Neuronal stem cell (in vitro differentiated cells): ENCODE data around the gene GALNS.

Experiments
- DNase-seq: peaks from one replicate; pipeline ENCODE4 v3.0.0-alpha.2; 2013; ENCODE audit warnings: low spot score
- H2AFZ ChIP-seq: one replicate; pipeline ENCODE4 v1.6.1; 2013; ENCODE audit warnings: mild to moderate bottlenecking, low read length, inconsistent platforms
- H2AK5ac ChIP-seq: 2 replicates; pipeline ENCODE4 v1.6.1; 2013; ENCODE audit warnings: low read depth, mild to moderate bottlenecking, inconsistent platforms, low read length, moderate library complexity, mixed read lengths
- H2BK120ac ChIP-seq: 2 replicates; pipeline ENCODE4 v1.6.1; 2013; ENCODE audit warnings: low read depth, mild to moderate bottlenecking, inconsistent platforms, low read length, moderate library complexity, mixed read lengths
- H2BK12ac ChIP-seq: one replicate; pipeline ENCODE4 v1.6.1; 2013; ENCODE audit warnings: low read length, inconsistent platforms
- H2BK15ac ChIP-seq: 2 replicates; pipeline ENCODE4 v1.6.1; 2013; ENCODE audit warnings: mild to moderate bottlenecking, low read length, inconsistent platforms, mixed read lengths
- H2BK5ac ChIP-seq: one replicate; pipeline ENCODE4 v1.6.1; 2013; ENCODE audit warnings: inconsistent platforms, mild to moderate bottlenecking, low read length, moderate library complexity
- H3K14ac ChIP-seq: one replicate; pipeline ENCODE4 v1.6.1; 2013; ENCODE audit warnings: low read length, inconsistent platforms
- H3K18ac ChIP-seq: 2 replicates; pipeline ENCODE4 v1.6.1; 2013; ENCODE audit warnings: low read length, inconsistent platforms
- H3K23ac ChIP-seq: 2 replicates; pipeline ENCODE4 v1.6.1; 2013; ENCODE audit warnings: low read depth, mild to moderate bottlenecking, mixed read lengths, low read length, inconsistent platforms; ENCODE audit not compliant: poor library complexity
- H3K27ac ChIP-seq: replicated peaks from 3 replicates; pipeline ENCODE4 v1.5.1; 2013; ENCODE audit warnings: low read length, inconsistent platforms
- H3K27me3 ChIP-seq, 3 experiments: 2 replicates each; pipeline ENCODE4 v1.6.1; 2013; ENCODE audit warnings: low read length in 3 of 3, mild to moderate bottlenecking in 2 of 3, inconsistent platforms in 1 of 3, low read depth in 1 of 3, mixed read lengths in 1 of 3, moderate library complexity in 1 of 3; ENCODE audit not compliant: control insufficient read depth in 3 of 3, insufficient read depth in 3 of 3
- H3K36me3 ChIP-seq, 2 donors: replicated peaks in 1 of 2; 2 replicates each; pipeline ENCODE4 v1.6.1; 2013; ENCODE audit warnings: low read length in 2 of 2; ENCODE audit not compliant: control insufficient read depth in 2 of 2, insufficient read depth in 2 of 2
- H3K4ac ChIP-seq: 2 replicates; pipeline ENCODE4 v1.6.1; 2013; ENCODE audit warnings: inconsistent platforms, mild to moderate bottlenecking, low read length, moderate library complexity
- H3K4me1 ChIP-seq, 2 donors: 1 replicate in 1 of 2; 2 replicates in 1 of 2; pipeline ENCODE4 v1.6.1; 2013; ENCODE audit warnings: low read length in 2 of 2, low read depth in 1 of 2; ENCODE audit not compliant: control insufficient read depth in 2 of 2, insufficient read depth in 1 of 2
- H3K4me2 ChIP-seq: one replicate; pipeline ENCODE4 v1.6.1; 2013; ENCODE audit warnings: mild to moderate bottlenecking, low read length, inconsistent platforms; ENCODE audit not compliant: insufficient read depth, poor library complexity, severe bottlenecking
- H3K4me3 ChIP-seq, 2 donors: 2 replicates each; pipeline ENCODE4 v1.5.1; 2013; ENCODE audit warnings: low read length in 2 of 2, mild to moderate bottlenecking in 2 of 2, inconsistent platforms in 1 of 2, moderate library complexity in 1 of 2
- H3K79me1 ChIP-seq: one replicate; pipeline ENCODE4 v1.6.1; 2013; ENCODE audit warnings: low read depth, mild to moderate bottlenecking, inconsistent platforms, low read length, moderate library complexity
- H3K9ac ChIP-seq: one replicate; pipeline ENCODE4 v1.6.1; 2013; ENCODE audit warnings: mild to moderate bottlenecking, low read depth, low read length, inconsistent platforms; ENCODE audit not compliant: poor library complexity
- H3K9me3 ChIP-seq, 2 donors: replicated peaks in 1 of 2; 2 replicates each; pipeline versions ENCODE3 to v1.6.1; 2013; ENCODE audit warnings: low read length in 2 of 2, mild to moderate bottlenecking in 2 of 2, inconsistent platforms in 1 of 2, low read depth in 1 of 2, mixed read lengths in 1 of 2, moderate library complexity in 1 of 2; ENCODE audit not compliant: control insufficient read depth in 2 of 2, insufficient read depth in 1 of 2
- H4K8ac ChIP-seq: one replicate; pipeline ENCODE4 v1.6.1; 2013; ENCODE audit warnings: low read depth, mild to moderate bottlenecking, inconsistent platforms, low read length, moderate library complexity
- H4K91ac ChIP-seq: one replicate; pipeline ENCODE4 v1.6.1; 2013; ENCODE audit warnings: low read length, low read depth, mild to moderate bottlenecking, inconsistent platforms; ENCODE audit not compliant: poor library complexity
- WGBS, 2 donors: extraction: QIAGEN DNeasy Blood & Tissue Kit; methylation state at CpG; one replicate each; pipeline ENCODE4 v1.1.7; 2013; ENCODE audit warnings: missing lambda C conversion rate in 2 of 2, mixed read lengths in 1 of 2; ENCODE audit not compliant: insufficient read length in 2 of 2, insufficient replicate concordance in 1 of 2; ENCODE audit errors: extremely low coverage in 2 of 2; 5-methylcytosine and 5-hydroxymethylcytosine counted together

Gene GALNS

DNA sequence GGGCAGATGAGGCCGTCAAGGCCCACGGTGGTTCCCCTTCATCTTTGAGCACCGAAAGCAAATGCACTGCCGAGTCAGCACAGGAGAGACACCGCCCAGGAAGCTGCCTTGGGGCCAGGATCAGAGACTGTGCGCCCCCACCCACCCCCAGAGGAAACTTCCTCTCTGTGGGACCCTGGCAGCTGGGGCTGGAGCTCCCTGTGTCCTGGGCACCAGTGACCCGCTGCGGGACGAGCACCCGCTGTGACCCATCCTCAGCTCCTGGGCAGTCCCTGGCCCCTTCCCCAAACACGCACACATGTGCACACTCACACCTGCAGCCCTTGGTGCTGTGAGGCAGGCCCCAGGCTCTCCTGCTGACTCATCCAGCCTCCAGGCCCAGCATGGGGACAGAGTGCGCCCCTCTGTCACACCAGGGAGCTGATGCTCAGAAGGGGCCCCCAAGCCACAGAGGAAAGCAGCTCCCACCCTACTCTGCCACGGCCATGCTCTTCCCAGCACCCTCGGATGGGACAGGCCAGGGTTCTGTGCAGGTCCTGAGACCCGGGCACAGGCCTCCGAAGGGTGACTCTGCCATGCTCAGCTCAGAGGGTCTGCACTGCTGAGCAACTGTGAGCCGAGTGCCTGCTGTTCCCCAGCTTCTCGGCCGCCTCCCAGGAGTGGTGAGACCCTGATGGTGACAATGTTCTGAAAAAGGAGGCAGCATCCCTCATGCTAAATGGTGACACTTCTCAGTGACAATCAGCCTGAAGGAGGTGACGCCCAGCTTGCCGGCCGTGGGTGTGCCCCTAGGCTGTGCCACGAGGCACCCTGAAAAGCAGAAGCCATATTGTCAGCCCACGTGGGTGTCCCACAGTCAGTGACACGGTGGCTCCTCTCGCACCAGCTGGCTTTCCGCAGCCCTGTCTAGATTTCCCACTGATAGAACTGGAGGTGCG is 75.3 kb downstream of the GALNS start:
- H3K4me3 ChIP-seq, result no peak overlapping the region
- no CpG with 5 or more reads among the region's 28 CpGs for WGBS, 2 donors
- H2BK15ac ChIP-seq, result no peak overlapping the region
- peak overlapping the region; percentile 81 for H2BK12ac ChIP-seq
- peak overlapping the region; percentile 75 for H3K14ac ChIP-seq
- peaks cover 0 to 43% (median 18%) of the 10 kb centered on the region in 3 experiments for H3K27me3 ChIP-seq
- H2BK5ac ChIP-seq, result no peak overlapping the region
- H2AK5ac ChIP-seq, result peak overlapping the region; percentile 97
- no peaks in the 10 kb centered on the region for H3K36me3 ChIP-seq
- no peaks in the 10 kb centered on the region for H3K9me3 ChIP-seq
- H3K4me2 ChIP-seq, result no peak overlapping the region
- H2AFZ ChIP-seq, result no peak overlapping the region
- peaks cover 6% of the 10 kb centered on the region for H3K79me1 ChIP-seq
- H3K23ac ChIP-seq, result peak overlapping the region; percentile 97
- no peak overlapping the region for H3K9ac ChIP-seq
- H4K8ac ChIP-seq, result no peak overlapping the region
- no peak overlapping the region for H3K27ac ChIP-seq
- peak overlapping the region; percentile 89 for H3K18ac ChIP-seq
- peak overlapping the region; percentile 29 for H3K4ac ChIP-seq
- no peak for DNase-seq
- peak overlapping the region; percentile 85 for H4K91ac ChIP-seq
- peaks cover 19 to 22% of the 10 kb centered on the region in 2 donors for H3K4me1 ChIP-seq
- peak overlapping the region; percentile 81 for H2BK120ac ChIP-seq

DNA sequence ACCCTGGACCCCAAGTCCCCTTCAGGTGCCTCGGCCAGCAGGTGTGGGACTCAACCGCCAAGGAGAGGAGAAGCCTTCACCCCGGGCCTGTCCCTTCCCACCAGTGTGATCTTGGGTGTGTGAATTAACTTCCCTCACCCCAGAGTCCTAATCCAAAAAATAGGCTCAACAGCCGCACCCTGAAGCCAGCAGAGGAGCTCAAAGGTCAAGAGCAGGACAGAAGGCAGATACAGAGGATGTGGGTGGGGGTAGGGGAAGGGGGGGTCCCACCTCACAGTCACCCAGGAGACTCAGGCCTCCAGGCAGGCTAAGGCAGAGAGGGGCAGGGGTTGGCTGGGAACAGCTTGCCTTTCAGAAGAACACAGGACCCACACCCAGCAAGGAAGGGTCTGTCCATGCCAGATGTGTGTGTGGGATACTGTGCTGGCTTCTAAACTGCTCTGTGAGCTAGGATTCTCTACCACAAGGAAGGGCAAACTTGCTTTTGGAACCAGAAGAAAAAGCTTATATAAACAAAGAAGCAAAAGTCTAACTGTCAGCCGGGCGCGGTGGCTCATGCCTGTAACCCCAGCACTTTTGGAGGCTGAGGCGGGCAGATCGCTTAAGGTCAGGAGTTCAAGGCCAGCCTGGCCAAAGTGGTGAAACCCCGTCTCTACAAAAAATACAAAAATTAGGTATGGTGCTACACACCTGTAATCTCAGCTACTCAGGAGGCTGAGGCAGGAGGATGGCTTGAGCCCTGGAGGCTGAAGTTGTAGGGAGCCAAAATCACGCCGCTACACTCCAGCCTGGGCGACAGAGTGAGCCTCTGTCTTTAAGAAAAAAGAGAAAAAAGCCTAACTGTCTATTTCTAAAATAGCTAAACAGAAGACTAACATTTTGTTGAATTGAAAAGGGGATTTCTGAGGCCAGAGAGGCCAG is 76.3 kb downstream of the GALNS start:
- Histone ChIP-seq H3K4ac (peak overlapping the region; percentile 53), H3K18ac (peak overlapping the region; percentile 83), H3K4me3 (no peak overlapping the region), H2BK15ac (peak overlapping the region; percentile 37), H4K8ac (no peak overlapping the region), H3K79me1 (peaks cover 7% of the 10 kb centered on the region), H3K9me3 (no peaks in the 10 kb centered on the region), H2BK120ac (no peak overlapping the region), H3K27me3 (peaks cover 0 to 39% (median 14%) of the 10 kb centered on the region in 3 experiments), H2BK5ac (no peak overlapping the region), H2BK12ac (peak overlapping the region; percentile 58), H3K27ac (no peak overlapping the region), H2AK5ac (peak overlapping the region; percentile 63), H3K23ac (peak overlapping the region; percentile 80), H2AFZ (no peak overlapping the region), H3K9ac (no peak overlapping the region), H3K14ac (no peak overlapping the region), H3K4me1 (peaks cover 17 to 22% of the 10 kb centered on the region in 2 donors), H3K36me3 (no peaks in the 10 kb centered on the region), H4K91ac (no peak overlapping the region), H3K4me2 (no peak overlapping the region)
- no CpG with 5 or more reads among the region's 13 CpGs for WGBS, 2 donors
- DNase-seq, result no peak

DNA sequence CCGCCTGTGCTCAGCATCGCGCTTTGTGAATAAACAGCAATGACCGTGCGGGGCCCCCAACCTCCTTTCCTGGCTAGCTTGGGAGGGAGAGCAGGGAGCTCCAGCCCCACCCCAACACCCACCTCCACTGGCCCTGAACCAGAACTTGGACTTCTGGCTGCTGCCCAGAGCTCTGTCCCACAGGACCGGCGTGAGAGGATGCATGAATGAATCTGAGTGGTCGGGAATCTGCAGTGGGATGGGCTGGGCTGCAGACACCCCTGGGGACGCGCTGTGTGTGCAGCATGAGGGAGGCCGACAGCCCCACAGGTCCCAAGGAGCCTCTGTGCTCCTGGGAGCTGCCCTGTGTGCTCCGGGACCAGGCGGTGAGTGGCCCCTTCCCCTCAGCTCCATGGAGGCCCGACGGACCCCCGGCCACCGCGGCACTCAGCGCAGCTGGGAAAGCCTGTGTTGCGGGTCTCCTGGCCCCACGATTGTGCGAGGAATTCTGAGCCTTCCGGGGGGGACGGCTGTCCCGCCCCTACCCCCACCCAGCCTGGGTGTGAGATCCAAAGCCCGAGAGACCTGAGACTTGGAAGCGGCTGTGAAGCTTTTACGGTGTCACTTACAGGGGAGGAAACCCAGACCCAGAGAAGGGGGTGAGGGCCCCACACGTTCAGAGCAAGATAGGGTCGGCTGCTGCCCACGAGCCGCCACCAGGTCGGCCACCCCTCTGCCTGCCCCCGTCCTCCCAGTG is 77.2 kb downstream of the GALNS start:
- Histone ChIP-seq H2BK5ac (no peak overlapping the region), H2BK120ac (no peak overlapping the region), H3K9ac (no peak overlapping the region), H4K8ac (no peak overlapping the region), H3K27me3 (peaks cover 0 to 39% (median 8%) of the 10 kb centered on the region in 3 experiments), H3K4me3 (no peak overlapping the region), H3K27ac (no peak overlapping the region), H3K9me3 (no peaks in the 10 kb centered on the region), H3K79me1 (peaks cover 9% of the 10 kb centered on the region), H3K23ac (peak overlapping the region; percentile 80), H3K36me3 (no peaks in the 10 kb centered on the region), H4K91ac (no peak overlapping the region), H3K14ac (no peak overlapping the region), H3K4me2 (no peak overlapping the region), H2BK12ac (peak overlapping the region; percentile 58), H2AFZ (no peak overlapping the region), H3K18ac (peak overlapping the region; percentile 83), H3K4me1 (peaks cover 17 to 22% of the 10 kb centered on the region in 2 donors), H2AK5ac (peak overlapping the region; percentile 63), H2BK15ac (peak overlapping the region; percentile 37), H3K4ac (peak overlapping the region; percentile 53)
- no CpG with 5 or more reads among the region's 34 CpGs for WGBS, 2 donors
- DNase-seq, result no peak
